Measurements from ENCODE around the gene CHN1. TPM values are rescaled to one million over a fixed set of nuclear protein-coding genes. Genes with fewer than 3 reads are reported as not detected.

Gene CHN1
- polyA plus RNA-seq, 1 of the 3 experiments (the other 2 are of a cell fraction): 31.6 TPM

- no peak overlapping the region for H3K27ac ChIP-seq (ENCODE audit: low read depth in 2 of 2, low read length in 1 of 2)
- H3K36me3 ChIP-seq (replicated peaks in 1 of 2; ENCODE audit: control insufficient read depth in 1 of 2, insufficient read depth in 2 of 2, low read length in 1 of 2): no peaks in the 10 kb centered on the region
- 97% methylated on average over 6 of the region's 6 CpGs for WGBS (ENCODE audit: low lambda C conversion rate)
- H4K20me1 ChIP-seq (ENCODE audit: insufficient read depth): no peaks in the 10 kb centered on the region
- ChIA-PET POLR2A (no interaction called here), CTCF (interaction anchor here (0.8 to 1.9 kb wide), 4 partner anchors 17 to 274 kb away, joined by 3 to 6 read pairs (median 5); no protein-coding TSS in a partner anchor)
- H3K4me2 ChIP-seq: no peak overlapping the region
- DNase-seq: no peak
- no peak for TF ChIP-seq FOXJ3 (CRISPR knock-in tag; IDR thresholded peaks at IDR 0.05)
- no peak for TF ChIP-seq TAF1 (IDR thresholded peaks at IDR 0.05; ENCODE audit: borderline replicate concordance, low read depth, low read length)
- TF ChIP-seq REST (IDR thresholded peaks at IDR 0.05; ENCODE audit: low read depth, low read length): no peak
- no peak for TF ChIP-seq GABPA (IDR thresholded peaks at IDR 0.05; ENCODE audit: low read depth)
- no peak for TF ChIP-seq GATA2 (CRISPR knock-in tag; IDR thresholded peaks at IDR 0.05)
- TF ChIP-seq CHD2 (IDR thresholded peaks at IDR 0.05; ENCODE audit: low read length, partially characterized antibody): no peak
- no peak for TF ChIP-seq FOXM1 (IDR thresholded peaks at IDR 0.05; ENCODE audit: low read depth)
- no peak for TF ChIP-seq POLR2AphosphoS5 (IDR thresholded peaks at IDR 0.05; ENCODE audit: low read depth, low read length)
- no peak for TF ChIP-seq TEAD4 (IDR thresholded peaks at IDR 0.05; ENCODE audit: borderline replicate concordance, insufficient read depth)
- no peak for TF ChIP-seq YY1 (IDR thresholded peaks at IDR 0.05; ENCODE audit: low read depth)
- TF ChIP-seq MEF2A (IDR thresholded peaks at IDR 0.05; ENCODE audit: borderline replicate concordance, low read depth): no peak
- TF ChIP-seq RCOR1 (IDR thresholded peaks at IDR 0.05; ENCODE audit: low read length): no peak
- no peak overlapping the region for H3K4me3 ChIP-seq (ENCODE audit: low read depth in 2 of 2, low read length in 1 of 2)
- peaks cover 31% of the 10 kb centered on the region for H3F3A ChIP-seq (replicated peaks; ENCODE audit: insufficient read depth)
- H2AFZ ChIP-seq (ENCODE audit: low read depth): no peak overlapping the region
- no peak overlapping the region for H3K9ac ChIP-seq
- H3K27me3 ChIP-seq (ENCODE audit: insufficient read depth): no peaks in the 10 kb centered on the region
- H3K9me2 ChIP-seq: no peaks in the 10 kb centered on the region
- peaks cover 10 to 14% of the 10 kb centered on the region in 2 experiments; a peak in 3 of 4 replicates for H3K4me1 ChIP-seq (ENCODE audit: control insufficient read depth in 1 of 2, insufficient read depth in 2 of 2, low read depth in 1 of 2, low read length in 1 of 2)
- no peaks in the 10 kb centered on the region for H3K9me3 ChIP-seq
- H3K79me2 ChIP-seq (ENCODE audit: insufficient read depth): peaks cover 9% of the 10 kb centered on the region; the same call in 1 of the 2 replicates
Measured at GRCh38 chr2:174969091-174969734, 36.0 kb downstream of the CHN1 start.

- POLR2A ChIA-PET: no interaction called here
- DNase-seq: no peak
- H3K9ac ChIP-seq: no peak overlapping the region
- no peak overlapping the region for H3K4me2 ChIP-seq
- H3F3A ChIP-seq (replicated peaks; ENCODE audit: insufficient read depth): peaks cover 19% of the 10 kb centered on the region
- CTCF ChIA-PET: interaction anchor here (0.7 kb wide), 1 partner anchor 26 kb away, joined by 3 read pairs; no protein-coding TSS in a partner anchor
- H3K4me3 ChIP-seq (ENCODE audit: low read depth in 2 of 2, low read length in 1 of 2): no peak overlapping the region
- H2AFZ ChIP-seq (ENCODE audit: low read depth): no peak overlapping the region
- no peak overlapping the region for H3K27ac ChIP-seq (ENCODE audit: low read depth in 2 of 2, low read length in 1 of 2)
- peaks cover 6 to 11% of the 10 kb centered on the region in 2 experiments; a peak in 3 of 4 replicates for H3K4me1 ChIP-seq (ENCODE audit: control insufficient read depth in 1 of 2, insufficient read depth in 2 of 2, low read depth in 1 of 2, low read length in 1 of 2)
- H3K36me3 ChIP-seq (replicated peaks in 1 of 2; ENCODE audit: control insufficient read depth in 1 of 2, insufficient read depth in 2 of 2, low read length in 1 of 2): no peaks in the 10 kb centered on the region
- no peaks in the 10 kb centered on the region for H4K20me1 ChIP-seq (ENCODE audit: insufficient read depth)
- no peak for TF ChIP-seq REST (IDR thresholded peaks at IDR 0.05; ENCODE audit: low read depth, low read length)
- no peak for TF ChIP-seq EP300 (IDR thresholded peaks at IDR 0.05; ENCODE audit: borderline replicate concordance in 1 of 2, low read depth in 1 of 2, low read length in 1 of 2)
- TF ChIP-seq GATA2 (CRISPR knock-in tag; IDR thresholded peaks at IDR 0.05): no peak
- TF ChIP-seq GABPA (IDR thresholded peaks at IDR 0.05; ENCODE audit: low read depth): no peak
- no peak for TF ChIP-seq SMC3 (IDR thresholded peaks at IDR 0.05; ENCODE audit: low read depth, low read length)
- no peak for TF ChIP-seq MAX (IDR thresholded peaks at IDR 0.05; ENCODE audit: low read depth)
- no peak for TF ChIP-seq RAD21 (IDR thresholded peaks at IDR 0.05; ENCODE audit: low read length)
- TF ChIP-seq SIN3A (IDR thresholded peaks at IDR 0.05; ENCODE audit: borderline replicate concordance, low read depth, low read length): no peak
- TF ChIP-seq FOXJ3 (CRISPR knock-in tag; IDR thresholded peaks at IDR 0.05): no peak
- WGBS (ENCODE audit: low lambda C conversion rate): 91% methylated on average over 3 of the region's 3 CpGs
- H3K9me2 ChIP-seq: no peaks in the 10 kb centered on the region
- no peaks in the 10 kb centered on the region for H3K9me3 ChIP-seq
- H3K27me3 ChIP-seq (ENCODE audit: insufficient read depth): no peaks in the 10 kb centered on the region
- H3K79me2 ChIP-seq (ENCODE audit: insufficient read depth): peaks cover 9% of the 10 kb centered on the region; the same call in 1 of the 2 replicates
Measured at GRCh38 chr2:174967691-174968260, 37.4 kb downstream of the CHN1 start.
